Measurements from ENCODE around the gene CEP128.

DNA sequence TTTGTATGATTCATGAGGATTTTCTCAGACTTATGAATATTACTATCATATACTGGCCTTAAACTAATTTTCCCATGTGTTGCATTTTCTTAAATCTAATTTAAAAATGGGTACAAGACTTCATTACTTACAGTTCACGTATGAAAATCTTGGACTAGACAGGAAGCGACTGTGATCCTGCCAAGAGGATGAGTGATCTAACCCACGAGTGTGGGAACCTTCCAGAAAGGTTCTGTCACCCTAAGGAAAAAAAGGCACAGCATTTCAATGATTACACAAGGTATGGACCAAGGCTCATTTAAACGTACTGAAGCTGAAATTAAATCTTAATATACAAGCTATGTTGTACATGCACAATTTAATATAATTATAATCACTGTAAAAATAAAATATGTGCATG is 436.8 kb downstream of the CEP128 start:
- TF ChIP-seq POLR2AphosphoS5 (IDR thresholded peaks at IDR 0.05; ENCODE audit: low read depth, low read length): no peak
- TF ChIP-seq, protein P1, sequence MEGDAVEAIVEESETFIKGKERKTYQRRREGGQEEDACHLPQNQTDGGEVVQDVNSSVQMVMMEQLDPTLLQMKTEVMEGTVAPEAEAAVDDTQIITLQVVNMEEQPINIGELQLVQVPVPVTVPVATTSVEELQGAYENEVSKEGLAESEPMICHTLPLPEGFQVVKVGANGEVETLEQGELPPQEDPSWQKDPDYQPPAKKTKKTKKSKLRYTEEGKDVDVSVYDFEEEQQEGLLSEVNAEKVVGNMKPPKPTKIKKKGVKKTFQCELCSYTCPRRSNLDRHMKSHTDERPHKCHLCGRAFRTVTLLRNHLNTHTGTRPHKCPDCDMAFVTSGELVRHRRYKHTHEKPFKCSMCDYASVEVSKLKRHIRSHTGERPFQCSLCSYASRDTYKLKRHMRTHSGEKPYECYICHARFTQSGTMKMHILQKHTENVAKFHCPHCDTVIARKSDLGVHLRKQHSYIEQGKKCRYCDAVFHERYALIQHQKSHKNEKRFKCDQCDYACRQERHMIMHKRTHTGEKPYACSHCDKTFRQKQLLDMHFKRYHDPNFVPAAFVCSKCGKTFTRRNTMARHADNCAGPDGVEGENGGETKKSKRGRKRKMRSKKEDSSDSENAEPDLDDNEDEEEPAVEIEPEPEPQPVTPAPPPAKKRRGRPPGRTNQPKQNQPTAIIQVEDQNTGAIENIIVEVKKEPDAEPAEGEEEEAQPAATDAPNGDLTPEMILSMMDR (IDR thresholded peaks at IDR 0.05 in 2 of 3, conservative IDR thresholded peaks at IDR 0.05 in 1 of 3; ENCODE audit: borderline replicate concordance in 1 of 3, insufficient read depth in 1 of 3, low read depth in 2 of 3, low read length in 2 of 3): no peak
- TF ChIP-seq ELF1 (IDR thresholded peaks at IDR 0.05; ENCODE audit: borderline replicate concordance, low read depth): no peak
- TF ChIP-seq SIN3A (IDR thresholded peaks at IDR 0.05; ENCODE audit: low read depth): no peak
- no peak for TF ChIP-seq POLR2A (IDR thresholded peaks at IDR 0.05; ENCODE audit: borderline replicate concordance, extremely low read depth, insufficient read depth, insufficient read length)

Measured in HCT116 (cell line).